Measurements from ENCODE around the gene BACH2. TPM values are rescaled to one million over a fixed set of nuclear protein-coding genes. Genes with fewer than 3 reads are reported as not detected.
"Not testable (repeated sequence)": the region's sequence is repeated elsewhere in the genome, so short reads cannot be mapped to it uniquely, and the experiment has no call there.

The BACH2 gene
- total RNA-seq, 1 donor from 2014 or later = 2.1 TPM

- H3K27me3 ChIP-seq (ENCODE audit: control insufficient read depth, insufficient read depth, low read length) = no peaks in the 10 kb centered on the region
- no peak for TF ChIP-seq CTCF (IDR thresholded peaks at IDR 0.05; ENCODE audit: insufficient read depth, low read length, severe bottlenecking)
- DNase-seq (ENCODE audit: low read depth) (peak; percentile 87), FAIRE-seq (peak; percentile 18)
- H3K36me3 ChIP-seq (ENCODE audit: control insufficient read depth, insufficient read depth, low read length) = no peaks in the 10 kb centered on the region
- no peak overlapping the region for H3K4me3 ChIP-seq (ENCODE audit: low read depth, low read length)
These were observed 127.9 kb downstream of the BACH2 start for GRCh38 chr6:90168693-90169131.

- no peak for DNase-seq (ENCODE audit: low read depth)
- no peak for TF ChIP-seq CTCF (IDR thresholded peaks at IDR 0.05; ENCODE audit: insufficient read depth, low read length, severe bottlenecking)
- H3K36me3 ChIP-seq (ENCODE audit: control insufficient read depth, insufficient read depth, low read length) = no peaks in the 10 kb centered on the region
These were observed 128.9 kb downstream of the BACH2 start for GRCh38 chr6:90167514-90168379.

GRCh38 chr6:90166155-90166924 lies 130.3 kb downstream of the BACH2 start:
- not testable (repeated sequence) for FAIRE-seq; H3K4me3 ChIP-seq (ENCODE audit: low read depth, low read length); H3K27me3 ChIP-seq (ENCODE audit: control insufficient read depth, insufficient read depth, low read length); H3K36me3 ChIP-seq (ENCODE audit: control insufficient read depth, insufficient read depth, low read length); DNase-seq (ENCODE audit: low read depth)

More at GRCh38 chr6:90167514-90168379, 128.9 kb downstream of the BACH2 start:
- FAIRE-seq = no peak
- Histone ChIP-seq H3K4me3 (ENCODE audit: low read depth, low read length) (no peak overlapping the region), H3K27me3 (ENCODE audit: control insufficient read depth, insufficient read depth, low read length) (no peaks in the 10 kb centered on the region)

GRCh38 chr6:90162648-90163387 lies 133.8 kb downstream of the BACH2 start:
- no peak for TF ChIP-seq CTCF (IDR thresholded peaks at IDR 0.05; ENCODE audit: insufficient read depth, low read length, severe bottlenecking)
- H3K27me3 ChIP-seq (ENCODE audit: control insufficient read depth, insufficient read depth, low read length) = no peaks in the 10 kb centered on the region
- FAIRE-seq = no peak
- H3K36me3 ChIP-seq (ENCODE audit: control insufficient read depth, insufficient read depth, low read length) = no peaks in the 10 kb centered on the region
- no peak for DNase-seq (ENCODE audit: low read depth)
- H3K4me3 ChIP-seq (ENCODE audit: low read depth, low read length) = no peak overlapping the region

- H3K36me3 ChIP-seq (ENCODE audit: control insufficient read depth, insufficient read depth, low read length) = no peaks in the 10 kb centered on the region
- FAIRE-seq = no peak
- no peak overlapping the region for H3K4me3 ChIP-seq (ENCODE audit: low read depth, low read length)
- DNase-seq (ENCODE audit: low read depth) = no peak
- no peak for TF ChIP-seq CTCF (IDR thresholded peaks at IDR 0.05; ENCODE audit: insufficient read depth, low read length, severe bottlenecking)
- H3K27me3 ChIP-seq (ENCODE audit: control insufficient read depth, insufficient read depth, low read length) = no peaks in the 10 kb centered on the region
These were observed 136.6 kb downstream of the BACH2 start for GRCh38 chr6:90160013-90160412.

Data from bronchial epithelial cell (primary cell).